Adrenal gland (tissue), 12 donors: Measurements from ENCODE around the gene NOM1. TPM values are rescaled to one million over a fixed set of nuclear protein-coding genes. Genes with fewer than 3 reads are reported as not detected.

Experiments
- DNase-seq, 7 donors: peaks; one replicate each; pipeline ENCODE4 v3.0.0-alpha.2; 2019 to 2020
- H3K27ac ChIP-seq, 5 donors: fragments of 200-600 bp; sonication (generic) in 4 of 5; 1 replicate in 3 of 5; 2 replicates in 2 of 5; pipeline versions ENCODE4 v1.5.1 to v1.8.0; 2016 to 2020; ENCODE audit warnings: mild to moderate bottlenecking in 1 of 5
- H3K27me3 ChIP-seq: fragments of 200-600 bp; 2 replicates; pipeline ENCODE4 v1.8.0; 2021
- H3K36me3 ChIP-seq, 2 donors: fragments of 200-600 bp; replicated peaks in 1 of 2; 1 replicate in 1 of 2; 2 replicates in 1 of 2; pipeline versions ENCODE4 v1.5.1 to v1.8.0; 2018 to 2022
- H3K4me1 ChIP-seq, 2 donors: fragments of 200-600 bp; replicated peaks in 1 of 2; 1 replicate in 1 of 2; 2 replicates in 1 of 2; pipeline versions ENCODE4 v1.5.1 to v1.8.0; 2018 to 2021
- H3K4me3 ChIP-seq, 4 donors: fragments of 200-600 bp; sonication (generic) in 3 of 4; one replicate each; pipeline ENCODE4 v1.5.1; 2016 to 2018
- H3K9me3 ChIP-seq, 3 donors: fragments of 200-600 bp; sonication (generic) in 1 of 3; replicated peaks in 1 of 3; 1 replicate in 2 of 3; 2 replicates in 1 of 3; pipeline versions ENCODE4 v1.5.1 to v1.8.0; 2016 to 2021
- POLR2A ChIP-seq, 2 donors: fragments of 450-650 bp; IDR thresholded peaks; one replicate each; pipeline ENCODE4 v1.6.1; 2017; ENCODE audit warnings: antibody characterized with exemption in 2 of 2, mild to moderate bottlenecking in 2 of 2, moderate library complexity in 1 of 2
- WGBS, 4 donors: extraction: QIAGEN DNeasy Blood & Tissue Kit in 2 of 4; methylation state at CpG; one replicate each; pipeline versions ENCODE4 v1.1.5 to v1.1.7; 2013 to 2017; 5-methylcytosine and 5-hydroxymethylcytosine counted together
- intact Hi-C, 2 donors: fragments of 100-400 bp; cut with DNase I; formaldehyde crosslinking; loops; one replicate each; pipeline versions ENCODE4 v1.14.1 to v1.15.0; 2022 to 2023
- polyA plus RNA-seq, 3 donors: library from polyadenylated mRNA; stranded (reverse); fragments of 200-250 nt in 2 of 3; fragments of 350-450 nt in 1 of 3; fragmentation: Illumina TruSeq in 1 of 3; extraction: RNeasy Lipid Tissue Mini Kit (QIAGEN cat#74804) in 1 of 3; gene quantifications; one replicate each; pipeline ENCODE4 v1.2.3, GENCODE V29; 2013 to 2014
- total RNA-seq, 9 donors: library from RNA; depleted of rRNA in 4 of 9; stranded (reverse); fragments of >200 nt in 4 of 9; fragments of 120-200 nt in 1 of 9; fragmentation: NEBNext Ultra II Directional in 1 of 9; extraction: Animal tissue kit (Norgen Biotek cat#: 25700) in 1 of 9; gene quantifications; one replicate each; pipeline versions ENCODE4 v1.1.0 to v1.2.4, GENCODE V29; 2013 to 2023
- TF ChIP-seq, protein P1 (sequence below), 6 experiments: fragments of 450-650 bp in 4 of 6; fragments of 200-600 bp in 2 of 6; sonication (generic) in 1 of 6; IDR thresholded peaks; 1 replicate in 5 of 6; 2 replicates in 1 of 6; pipeline versions ENCODE4 v1.5.1 to v1.8.0; 2016 to 2021; ENCODE audit warnings: antibody characterized with exemption in 6 of 6, mild to moderate bottlenecking in 2 of 6, moderate library complexity in 1 of 6
- donor health status: healthy with polysubstance abuse.
- donor health status: Bipolar disorder and iron deficiency.
- donor health status: DM: yes; HTN: yes; CAD: no.
- donor health status: DM: no; HTN: no; CAD: no.
- donor health status: DM: no; HTN: no; CAD: no.
- donor health status: DM: yes; HTN: yes; CAD: no.

NOM1 gene
- total and polyA plus RNA-seq, 12 donors: 5.6 to 19.8 (median 14.6) TPM

DNA sequence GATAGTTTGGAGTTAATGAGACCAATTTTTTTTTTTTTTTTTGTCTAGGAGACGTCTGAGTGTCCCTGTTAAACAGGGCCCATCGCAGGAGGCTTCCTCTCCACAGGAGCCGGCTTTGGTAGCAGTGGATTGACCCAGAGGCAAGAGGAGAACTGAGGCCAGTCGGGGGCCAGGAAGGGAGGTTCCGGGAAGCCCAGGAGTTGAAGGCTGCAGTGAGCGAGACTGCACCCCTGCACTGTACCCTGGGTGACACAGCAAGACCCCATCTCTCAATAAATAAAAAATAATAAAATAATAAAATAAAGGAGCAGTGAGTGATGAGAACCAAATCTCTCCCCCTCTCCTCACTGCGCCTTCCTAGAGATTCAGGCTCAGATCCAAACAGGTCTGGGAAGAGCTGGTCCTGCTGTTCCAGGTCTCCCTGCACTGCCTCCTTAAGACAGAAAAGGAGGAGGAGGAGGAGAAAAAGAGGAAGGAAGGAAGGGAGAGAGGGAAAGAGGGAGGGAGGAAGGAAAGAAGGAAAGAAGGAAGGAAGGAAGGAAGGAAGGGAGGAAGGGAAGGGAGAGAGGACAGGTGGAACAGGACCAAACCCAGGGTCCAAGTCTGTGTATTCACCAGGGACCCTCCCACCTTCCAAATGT is 57.4 kb downstream of the NOM1 start:
- peaks cover 86% of the 10 kb centered on the region for H3K27me3 ChIP-seq
- no peak for TF ChIP-seq POLR2A (IDR thresholded peaks at IDR 0.05)
- TF ChIP-seq, protein P1, sequence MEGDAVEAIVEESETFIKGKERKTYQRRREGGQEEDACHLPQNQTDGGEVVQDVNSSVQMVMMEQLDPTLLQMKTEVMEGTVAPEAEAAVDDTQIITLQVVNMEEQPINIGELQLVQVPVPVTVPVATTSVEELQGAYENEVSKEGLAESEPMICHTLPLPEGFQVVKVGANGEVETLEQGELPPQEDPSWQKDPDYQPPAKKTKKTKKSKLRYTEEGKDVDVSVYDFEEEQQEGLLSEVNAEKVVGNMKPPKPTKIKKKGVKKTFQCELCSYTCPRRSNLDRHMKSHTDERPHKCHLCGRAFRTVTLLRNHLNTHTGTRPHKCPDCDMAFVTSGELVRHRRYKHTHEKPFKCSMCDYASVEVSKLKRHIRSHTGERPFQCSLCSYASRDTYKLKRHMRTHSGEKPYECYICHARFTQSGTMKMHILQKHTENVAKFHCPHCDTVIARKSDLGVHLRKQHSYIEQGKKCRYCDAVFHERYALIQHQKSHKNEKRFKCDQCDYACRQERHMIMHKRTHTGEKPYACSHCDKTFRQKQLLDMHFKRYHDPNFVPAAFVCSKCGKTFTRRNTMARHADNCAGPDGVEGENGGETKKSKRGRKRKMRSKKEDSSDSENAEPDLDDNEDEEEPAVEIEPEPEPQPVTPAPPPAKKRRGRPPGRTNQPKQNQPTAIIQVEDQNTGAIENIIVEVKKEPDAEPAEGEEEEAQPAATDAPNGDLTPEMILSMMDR (IDR thresholded peaks at IDR 0.05): no peak
- H3K4me1 ChIP-seq: peaks cover 3 to 10% of the 10 kb centered on the region in 2 donors
- DNase-seq: no peak
- 32 to 40% (median 38%) methylated on average over 7 of the region's 7 CpGs for WGBS, 4 donors
- H3K4me3 ChIP-seq: no peak overlapping the region
- H3K36me3 ChIP-seq: no peaks in the 10 kb centered on the region
- H3K9me3 ChIP-seq: no peaks in the 10 kb centered on the region
- intact Hi-C loops: no loop called here
- no peak overlapping the region for H3K27ac ChIP-seq

DNA sequence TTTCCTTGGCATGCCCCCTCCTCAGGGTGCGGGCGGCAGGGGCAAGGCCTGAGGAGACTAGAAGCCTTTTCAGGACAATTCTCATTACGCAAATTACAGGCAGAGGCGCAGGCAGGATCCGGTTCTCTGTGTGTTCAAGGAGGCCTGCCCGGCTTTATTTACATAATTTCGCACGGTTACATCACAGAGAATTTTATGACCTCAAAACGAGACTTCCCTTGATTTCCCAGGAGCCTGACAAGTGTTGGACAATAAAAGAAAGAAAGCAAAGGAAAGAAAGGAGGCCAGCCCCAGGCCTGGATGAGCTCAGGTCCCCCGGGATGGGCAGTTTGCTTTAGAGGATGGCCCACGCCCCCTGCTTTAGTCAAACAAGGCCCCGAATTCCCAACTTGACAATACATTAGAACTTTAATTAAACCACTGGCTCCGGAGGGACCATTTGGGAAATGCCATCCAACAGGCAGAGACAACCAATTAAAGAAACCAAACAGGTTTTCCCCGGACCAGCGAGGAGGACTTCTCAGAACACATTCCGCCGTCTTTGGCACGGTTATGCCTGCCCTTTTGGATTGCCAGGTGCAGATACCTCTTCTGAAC is 58.1 kb downstream of the NOM1 start:
- no peaks in the 10 kb centered on the region for H3K9me3 ChIP-seq
- DNase-seq: no peak
- no peaks in the 10 kb centered on the region for H3K36me3 ChIP-seq
- TF ChIP-seq, protein P1 (IDR thresholded peaks at IDR 0.05): no peak
- no peak for TF ChIP-seq POLR2A (IDR thresholded peaks at IDR 0.05)
- H3K4me3 ChIP-seq: no peak overlapping the region
- 36 to 49% (median 41%) methylated on average over 16 to 18 of the region's 18 CpGs for WGBS, 4 donors
- H3K27me3 ChIP-seq: peaks cover 86% of the 10 kb centered on the region
- no peak overlapping the region for H3K27ac ChIP-seq
- intact Hi-C loops: no loop called here
- H3K4me1 ChIP-seq: peaks cover 3 to 10% of the 10 kb centered on the region in 2 donors

DNA sequence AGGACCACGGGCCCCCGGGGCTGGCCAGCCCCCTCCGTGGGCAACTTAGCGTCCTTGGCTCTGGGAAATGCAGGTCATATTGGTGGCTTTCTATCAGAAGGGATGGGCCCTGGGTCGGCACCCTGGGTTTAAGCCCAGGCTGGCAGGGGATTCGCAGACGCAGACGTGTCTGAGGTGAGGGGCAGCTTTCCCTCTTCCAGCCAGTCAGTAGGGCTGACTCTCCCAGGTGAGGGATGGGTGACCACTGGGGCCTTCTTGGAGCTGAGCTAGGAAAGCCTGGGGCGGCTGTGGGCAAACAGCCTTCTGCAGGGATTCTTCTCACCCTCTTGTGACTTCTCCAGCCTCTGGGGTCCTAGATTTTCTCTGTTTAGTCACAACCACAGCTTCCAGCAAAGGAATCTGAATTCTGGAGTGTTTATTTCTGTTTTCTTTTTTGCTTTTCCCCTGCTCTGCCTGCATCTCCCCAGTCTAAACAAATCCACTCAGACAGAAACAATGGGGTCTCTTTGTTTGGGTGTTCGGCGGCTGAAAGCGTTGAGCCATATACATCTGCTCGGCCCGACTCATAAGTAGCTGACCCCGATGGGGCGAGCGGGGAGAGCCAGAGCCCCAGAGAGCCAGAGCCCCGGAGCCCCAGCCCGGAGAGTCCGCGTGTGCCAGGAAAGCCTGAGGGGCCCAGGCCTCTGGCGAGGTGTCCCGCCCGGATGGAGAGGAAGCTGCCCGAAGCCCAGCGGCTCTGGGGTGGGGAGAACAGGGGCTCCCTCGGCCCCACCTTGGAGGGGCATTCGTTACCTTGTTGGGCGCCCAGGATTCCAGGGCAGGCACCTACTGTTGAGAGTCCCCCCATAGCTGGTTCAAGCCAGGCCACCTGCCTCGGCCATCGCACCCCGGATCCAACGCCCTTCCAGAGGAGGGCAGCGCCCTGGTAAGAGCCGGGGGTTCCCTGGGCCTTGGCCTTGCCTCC is 59.0 kb downstream of the NOM1 start:
- H3K27me3 ChIP-seq: peaks cover 87% of the 10 kb centered on the region
- TF ChIP-seq POLR2A (IDR thresholded peaks at IDR 0.05): no peak
- TF ChIP-seq, protein P1 (IDR thresholded peaks at IDR 0.05): no peak
- WGBS, 4 donors: 16 to 24% (median 19%) methylated on average over 14 to 35 of the region's 35 CpGs

DNA sequence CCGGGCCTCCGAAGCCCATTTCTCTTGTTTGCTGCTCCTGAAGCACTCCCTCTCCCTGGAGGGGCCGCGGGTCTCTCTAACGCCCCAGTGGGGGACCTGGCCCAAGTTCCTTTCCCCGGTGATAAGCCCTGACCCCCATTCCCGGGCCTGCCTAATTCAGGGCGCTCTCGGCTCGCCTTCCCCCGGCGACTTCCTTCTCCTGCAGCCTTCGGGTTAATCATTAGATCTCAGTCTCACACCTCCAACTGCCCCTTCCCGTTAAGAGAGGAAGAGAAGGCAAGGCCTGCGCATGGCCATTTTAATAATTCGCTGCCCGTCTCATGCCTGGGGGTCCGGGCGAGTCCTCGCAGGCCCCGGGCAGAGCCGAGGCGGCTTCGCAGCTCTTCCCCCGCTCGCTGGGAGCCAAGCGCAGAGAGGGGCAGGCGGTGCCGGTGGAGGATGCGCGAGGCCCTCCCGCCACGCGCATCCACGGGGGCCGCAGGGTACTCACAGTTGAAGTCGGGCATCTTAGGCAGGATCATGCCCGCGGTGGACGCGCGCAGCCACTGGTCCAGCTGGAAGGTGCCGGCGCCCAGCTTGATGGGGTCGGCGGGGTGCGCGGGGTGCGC is 59.8 kb downstream of the NOM1 start:
- no peaks in the 10 kb centered on the region for H3K9me3 ChIP-seq
- intact Hi-C loops: no loop called here
- H3K4me1 ChIP-seq: peaks cover 3 to 6% of the 10 kb centered on the region in 2 donors
- WGBS, 4 donors: 1 to 2% (median 2%) methylated on average over 11 to 49 of the region's 49 CpGs
- H3K27me3 ChIP-seq: peaks cover 87% of the 10 kb centered on the region
- no peaks in the 10 kb centered on the region for H3K36me3 ChIP-seq
- no peak for TF ChIP-seq POLR2A (IDR thresholded peaks at IDR 0.05)
- TF ChIP-seq, protein P1 (IDR thresholded peaks at IDR 0.05): no peak
- H3K27ac ChIP-seq: no peak overlapping the region
- no peak overlapping the region for H3K4me3 ChIP-seq
- no peak for DNase-seq

More for the DNA sequence above, 59.0 kb downstream of the NOM1 start:
- Histone ChIP-seq H3K36me3 (no peaks in the 10 kb centered on the region), H3K27ac (no peak overlapping the region), H3K9me3 (no peaks in the 10 kb centered on the region), H3K4me1 (peaks cover 3 to 10% of the 10 kb centered on the region in 2 donors), H3K4me3 (no peak overlapping the region)
- intact Hi-C loops: no loop called here
- DNase-seq: no peak
